Measurements from ENCODE around the gene SFMBT1. TPM values are rescaled to one million over a fixed set of nuclear protein-coding genes. Genes with fewer than 3 reads are reported as not detected.

SFMBT1 gene
- total and polyA plus RNA-seq, 2 experiments from 2014 or later, result 5.3 to 24.0 TPM

GRCh38 chr3:52967398-52967797 lies 78.5 kb downstream of the SFMBT1 start:
- Histone ChIP-seq H3K4me1 (ENCODE audit: insufficient read depth) (no peaks in the 10 kb centered on the region), H3K4me3 (no peak overlapping the region), H3K79me2 (replicated peaks; ENCODE audit: insufficient read depth) (peaks cover 4% of the 10 kb centered on the region; the same call in 1 of the 2 replicates), H3K36me3 (ENCODE audit: insufficient read depth) (no peaks in the 10 kb centered on the region), H3K9me2 (ENCODE audit: insufficient read depth) (no peaks in the 10 kb centered on the region), H2AFZ (no peak overlapping the region), H4K20me1 (replicated peaks; ENCODE audit: insufficient read depth) (peaks cover 4% of the 10 kb centered on the region), H3K27ac (ENCODE audit: low read depth) (no peak overlapping the region), H3F3A (replicated peaks; ENCODE audit: low read depth) (no peaks in the 10 kb centered on the region), H3K27me3 (ENCODE audit: insufficient read depth) (no peaks in the 10 kb centered on the region), H3K4me2 (no peak overlapping the region)
- TF ChIP-seq STAT1 (IDR thresholded peaks at IDR 0.05; ENCODE audit: unreplicated experiment) (no peak), REST (IDR thresholded peaks at IDR 0.05; ENCODE audit: unreplicated experiment) (no peak), NANOG (IDR thresholded peaks at IDR 0.05; ENCODE audit: borderline replicate concordance) (no peak)
- Mint-ChIP-seq H3K9me3 (no peaks in the 10 kb centered on the region), H3K4me1 (no peaks in the 10 kb centered on the region), H3K27me3 (ENCODE audit: insufficient read depth, low read depth, poor library complexity) (peaks cover 1% of the 10 kb centered on the region), H3K27ac (no peak overlapping the region), H3K4me3 (no peak overlapping the region), H3K36me3 (ENCODE audit: low read depth) (peaks cover 16% of the 10 kb centered on the region)
- DNase-seq (ENCODE audit: low spot score), result no peak
- no peak for ATAC-seq

GRCh38 chr3:52962160-52962559 lies 83.7 kb downstream of the SFMBT1 start:
- no peak overlapping the region for H2AFZ ChIP-seq
- no peaks in the 10 kb centered on the region for H3K36me3 ChIP-seq (ENCODE audit: insufficient read depth)
- no peak overlapping the region for H3K4me3 Mint-ChIP-seq
- ATAC-seq (no peak), DNase-seq (ENCODE audit: low spot score) (no peak)
- H3K9me3 Mint-ChIP-seq, result no peaks in the 10 kb centered on the region
- H3K27ac ChIP-seq (ENCODE audit: low read depth), result no peak overlapping the region
- peaks cover 5% of the 10 kb centered on the region; the same call in 1 of the 2 replicates for H3K79me2 ChIP-seq (replicated peaks; ENCODE audit: insufficient read depth)
- H3K36me3 Mint-ChIP-seq (ENCODE audit: low read depth), result peaks cover 19% of the 10 kb centered on the region
- H3K4me2 ChIP-seq, result no peak overlapping the region
- no peak overlapping the region for H3K4me3 ChIP-seq
- no peaks in the 10 kb centered on the region for H3K4me1 Mint-ChIP-seq
- no peaks in the 10 kb centered on the region for H3K27me3 ChIP-seq (ENCODE audit: insufficient read depth)
- H4K20me1 ChIP-seq (replicated peaks; ENCODE audit: insufficient read depth), result peaks cover 6% of the 10 kb centered on the region; the same call in 1 of the 2 replicates
- H3F3A ChIP-seq (replicated peaks; ENCODE audit: low read depth), result no peaks in the 10 kb centered on the region
- peaks cover 1% of the 10 kb centered on the region for H3K27me3 Mint-ChIP-seq (ENCODE audit: insufficient read depth, low read depth, poor library complexity)
- H3K27ac Mint-ChIP-seq, result no peak overlapping the region
- H3K9me2 ChIP-seq (ENCODE audit: insufficient read depth), result no peaks in the 10 kb centered on the region
- no peaks in the 10 kb centered on the region for H3K4me1 ChIP-seq (ENCODE audit: insufficient read depth)
- TF ChIP-seq JUNB (IDR thresholded peaks at IDR 0.05; ENCODE audit: unreplicated experiment) (no peak), REST (IDR thresholded peaks at IDR 0.05; ENCODE audit: unreplicated experiment) (no peak), EZH2 (IDR thresholded peaks at IDR 0.05; ENCODE audit: low read depth, unreplicated experiment) (no peak), CREB1 (CRISPR knock-in tag; IDR thresholded peaks at IDR 0.05; ENCODE audit: low read depth) (no peak), ZNF462 (CRISPR knock-in tag; IDR thresholded peaks at IDR 0.05) (no peak)

All from GM23338 (cell line).